Endothelial cell of umbilical vein (primary cell): ENCODE results near the gene LIN7B. TPM values are rescaled to one million over a fixed set of nuclear protein-coding genes. Genes with fewer than 3 reads are reported as not detected.

Source experiments
- BruUV-seq: library from RNA; stranded (reverse); fragments of 400-500 nt; replicated peaks from 2 replicates; lab custom pipeline; 2021; lab: Mats Ljungman, UMichigan
- CTCF ChIA-PET: fragments of 300-600, 350-600 bp; sonication (Branson Sonifier 250); formaldehyde crosslinking; loops from one replicate; lab custom pipeline; 2021; ENCODE audit warnings: antibody characterized with exemption, inconsistent platforms; lab: Charles Lee
- POLR2A ChIA-PET: fragments of 300-600, 350-600 bp; sonication (Branson Sonifier 250); formaldehyde crosslinking; loops from one replicate; lab custom pipeline; 2021; ENCODE audit warnings: antibody characterized with exemption, inconsistent platforms; lab: Charles Lee
- DNase-seq: peaks from one replicate; pipeline ENCODE4 v3.0.0-alpha.2; 2011; ENCODE audit warnings: low read depth, low spot score
- FAIRE-seq: peaks from 2 replicates; lab custom pipeline; 2011; peaks lifted over from hg19 to GRCh38; lab: Jason Lieb, UNC
- H2AFZ ChIP-seq: 2 replicates; pipeline ENCODE4 v1.6.0; 2012; ENCODE audit warnings: low read depth, low read length, control low read depth, inconsistent platforms
- H3K27ac ChIP-seq: 2 replicates; pipeline ENCODE4 v1.5.1; 2011; ENCODE audit warnings: low read depth, mild to moderate bottlenecking, control low read depth, low read length, moderate library complexity; ENCODE audit not compliant: insufficient read depth
- H3K27me3 ChIP-seq, 2 experiments: 2 replicates each; pipeline versions ENCODE4 v1.6.0 to v1.6.1; 2011; ENCODE audit warnings: low read length in 2 of 2, mixed read lengths in 1 of 2; ENCODE audit not compliant: control insufficient read depth in 2 of 2, insufficient read depth in 2 of 2
- H3K36me3 ChIP-seq, 2 experiments: 2 replicates in 1 of 2; 3 replicates in 1 of 2; pipeline ENCODE4 v1.5.1; 2011; ENCODE audit warnings: low read length in 2 of 2, mild to moderate bottlenecking in 1 of 2, moderate library complexity in 1 of 2; ENCODE audit not compliant: control insufficient read depth in 2 of 2, insufficient read depth in 2 of 2; ENCODE audit errors: extremely low read depth in 1 of 2
- H3K4me1 ChIP-seq: 3 replicates; pipeline ENCODE4 v1.5.1; 2011; ENCODE audit warnings: mild to moderate bottlenecking, low read length; ENCODE audit not compliant: control insufficient read depth, insufficient read depth; ENCODE audit errors: extremely low read depth
- H3K4me2 ChIP-seq: 2 replicates; pipeline ENCODE4 v1.6.1; 2011; ENCODE audit warnings: low read length, control low read depth, mixed read lengths; ENCODE audit not compliant: insufficient read depth
- H3K4me3 ChIP-seq, 3 experiments: fragments of 200-600 bp in 1 of 3; sonication (generic), shearing (Covaris generic) in 1 of 3; replicated peaks in 1 of 3; 2 replicates each; pipeline ENCODE4 v1.5.1; 2011 to 2016; ENCODE audit warnings: control low read depth in 3 of 3, low read length in 3 of 3, mild to moderate bottlenecking in 2 of 3, inconsistent platforms in 1 of 3, low read depth in 1 of 3, moderate library complexity in 1 of 3; ENCODE audit not compliant: insufficient read depth in 1 of 3
- H3K79me2 ChIP-seq: 2 replicates; pipeline ENCODE4 v1.6.0; 2012; ENCODE audit warnings: low read length, inconsistent platforms; ENCODE audit not compliant: control insufficient read depth, insufficient read depth
- H3K9ac ChIP-seq: replicated peaks from 2 replicates; pipeline ENCODE3; 2011; ENCODE audit warnings: low read length, control low read depth; ENCODE audit not compliant: insufficient read depth; ENCODE audit errors: extremely low read depth
- H3K9me1 ChIP-seq: replicated peaks from 3 replicates; pipeline ENCODE4 v1.6.0; 2011; ENCODE audit warnings: mild to moderate bottlenecking, low read length; ENCODE audit not compliant: control insufficient read depth, insufficient read depth; ENCODE audit errors: extremely low read depth
- H3K9me3 ChIP-seq: replicated peaks from 2 replicates; pipeline ENCODE4 v1.5.1; 2012; ENCODE audit warnings: low read length, inconsistent platforms; ENCODE audit not compliant: control insufficient read depth, insufficient read depth
- H4K20me1 ChIP-seq: replicated peaks from 2 replicates; pipeline ENCODE3; 2011; ENCODE audit warnings: mild to moderate bottlenecking, low read length; ENCODE audit not compliant: control insufficient read depth, insufficient read depth; ENCODE audit errors: extremely low read depth
- EZH2 ChIP-seq: IDR thresholded peaks from 2 replicates; pipeline ENCODE4 v1.6.1; 2012; ENCODE audit warnings: borderline replicate concordance, low read depth, mild to moderate bottlenecking, moderate library complexity, low read length, inconsistent platforms; ENCODE audit not compliant: severe bottlenecking
- FOS ChIP-seq: IDR thresholded peaks from 2 replicates; pipeline ENCODE4 v1.6.1; 2011; ENCODE audit warnings: mild to moderate bottlenecking, low read length, moderate library complexity, borderline replicate concordance; ENCODE audit not compliant: insufficient read depth
- GATA2 ChIP-seq: IDR thresholded peaks from 2 replicates; pipeline ENCODE4 v1.7.0; 2011; ENCODE audit warnings: low read depth, mild to moderate bottlenecking, moderate library complexity, mixed read lengths, low read length; ENCODE audit not compliant: insufficient read length, insufficient read depth
- JUN ChIP-seq: IDR thresholded peaks from 2 replicates; pipeline ENCODE4 v1.6.1; 2011; ENCODE audit warnings: borderline replicate concordance, low read depth; ENCODE audit not compliant: insufficient read length, insufficient read depth
- POLR2A ChIP-seq: IDR thresholded peaks from 2 replicates; pipeline ENCODE4 v1.6.1; 2012; ENCODE audit warnings: low read depth, mild to moderate bottlenecking, control low read depth, low read length
- POLR2AphosphoS5 ChIP-seq: IDR thresholded peaks from 2 replicates; pipeline ENCODE4 v1.6.1; 2012; ENCODE audit warnings: low read depth, mild to moderate bottlenecking, control low read depth, low read length, moderate library complexity; ENCODE audit not compliant: insufficient read depth
- dilution Hi-C: fragments of 300-500 bp; cut with MboI; formaldehyde crosslinking; loops from one replicate; pipeline ENCODE4 v1.15.0; 2019; ENCODE audit warnings: low sequenced_read_pairs; ENCODE audit not compliant: extremely low pct_ligation_motif_present
- intact Hi-C: fragments of 100-400 bp; cut with micrococcal nuclease; formaldehyde crosslinking; loops from one replicate; pipeline ENCODE4 v1.10.0; 2022
- polyA plus RNA-seq, 4 experiments: library from polyadenylated mRNA; depleted of rRNA in 3 of 4; stranded (reverse) in 3 of 4; unstranded in 1 of 4; fragments of >200 nt; gene quantifications; 2 replicates each; pipeline versions ENCODE4 v1.2.1 to v1.2.3, GENCODE V29; 2011 to 2012; ENCODE audit warnings: missing spikeins in 1 of 4
- total RNA-seq: library from RNA; stranded (reverse); gene quantifications from 2 replicates; pipeline ENCODE4 v1.2.3, GENCODE V29; 2021

Gene LIN7B
- total and polyA plus RNA-seq, 2 donors (not counting 3 experiments of a cell fraction or from before 2014, with no cell fraction given) = 2.2 to 4.2 TPM

DNA sequence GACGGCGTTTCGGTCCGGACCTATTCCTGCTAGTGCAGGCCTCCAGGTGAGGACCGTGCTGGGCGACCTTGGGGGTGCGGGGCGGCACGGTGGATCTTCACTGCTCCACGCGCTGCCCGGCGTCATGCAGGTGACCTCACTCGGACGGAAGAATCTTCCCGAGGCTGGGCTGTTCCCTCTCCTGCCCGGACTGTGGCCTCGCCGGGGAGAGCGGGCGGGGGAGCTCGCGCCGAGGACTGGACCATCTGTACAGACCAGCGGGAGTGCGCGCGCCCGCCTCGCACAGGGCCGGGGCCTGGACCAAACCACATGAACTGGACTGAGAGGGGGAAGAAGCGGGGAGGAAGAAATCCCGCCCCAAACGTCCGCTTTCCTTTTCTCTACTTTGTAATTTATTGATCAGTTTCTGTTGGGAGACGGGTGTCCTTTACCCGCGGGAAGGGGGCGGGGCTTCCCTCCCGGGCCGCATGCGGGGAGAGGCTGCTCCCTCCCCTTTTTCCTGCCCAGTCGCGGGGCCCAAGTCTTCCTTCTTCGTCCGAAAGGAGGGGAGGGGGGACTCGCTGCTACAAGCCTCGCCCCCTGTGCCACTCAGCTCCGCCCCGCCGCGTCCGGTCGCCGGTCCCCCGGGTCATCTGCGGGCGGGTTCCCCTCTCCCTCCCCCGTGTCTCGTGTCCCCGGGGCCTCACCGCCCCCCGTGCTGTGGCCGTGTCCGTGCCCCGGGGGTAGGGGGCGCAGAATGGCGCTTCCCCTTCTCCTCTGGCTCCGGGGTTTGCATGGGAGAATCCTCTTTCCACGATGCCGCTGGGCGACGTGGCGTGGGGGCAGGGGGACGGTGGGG, 36.2 kb downstream of the LIN7B start:
- intact Hi-C loops (loop anchor here (2.0 to 10.0 kb wide), 3 partner anchors 48 to 156 kb away; partner anchors contain the start of genes GYS1 and RUVBL2), dilution Hi-C loops (no loop called here)
- no peaks in the 10 kb centered on the region for H3K9me3 ChIP-seq
- no peaks in the 10 kb centered on the region for H3K9me1 ChIP-seq
- H3K4me3 ChIP-seq = peak overlapping the region; percentile 31 to 73 (median 61)
- no TSS peak for BruUV-seq
- no peaks in the 10 kb centered on the region for H3K79me2 ChIP-seq
- H2AFZ ChIP-seq = peak overlapping the region; percentile 90
- peak; percentile 83 for DNase-seq
- ChIA-PET POLR2A (interaction anchor here (0.6 to 0.7 kb wide), 2 partner anchors 32 to 399 kb away, joined by 3 to 4 read pairs; no protein-coding TSS in a partner anchor), CTCF (interaction anchor here (0.9 to 4.1 kb wide), 10 partner anchors 11 to 75 kb away, joined by 3 to 56 read pairs (median 8); partner anchors contain the start of genes LIN7B and PPFIA3)
- TF ChIP-seq EZH2 (no peak), POLR2A (peak; percentile 41), GATA2 (no peak), JUN (no peak), FOS (no peak), POLR2AphosphoS5 (peak; percentile 30)
- FAIRE-seq = no peak
- H3K4me1 ChIP-seq = peaks cover 28% of the 10 kb centered on the region
- H3K27ac ChIP-seq = peak overlapping the region; percentile 42
- peak overlapping the region; percentile 95 for H3K4me2 ChIP-seq
- peak overlapping the region; percentile 50 for H3K9ac ChIP-seq
- H3K27me3 ChIP-seq = peaks cover 2 to 5% of the 10 kb centered on the region in 2 experiments
- no peaks in the 10 kb centered on the region for H4K20me1 ChIP-seq
- no peaks in the 10 kb centered on the region for H3K36me3 ChIP-seq
